Measurements from ENCODE around the gene FHOD3. TPM values are rescaled to one million over a fixed set of nuclear protein-coding genes. Genes with fewer than 3 reads are reported as not detected.

FHOD3 gene
- total RNA-seq, 4 donors from 2014 or later: 3.5 to 40.0 (median 14.5) TPM

DNA sequence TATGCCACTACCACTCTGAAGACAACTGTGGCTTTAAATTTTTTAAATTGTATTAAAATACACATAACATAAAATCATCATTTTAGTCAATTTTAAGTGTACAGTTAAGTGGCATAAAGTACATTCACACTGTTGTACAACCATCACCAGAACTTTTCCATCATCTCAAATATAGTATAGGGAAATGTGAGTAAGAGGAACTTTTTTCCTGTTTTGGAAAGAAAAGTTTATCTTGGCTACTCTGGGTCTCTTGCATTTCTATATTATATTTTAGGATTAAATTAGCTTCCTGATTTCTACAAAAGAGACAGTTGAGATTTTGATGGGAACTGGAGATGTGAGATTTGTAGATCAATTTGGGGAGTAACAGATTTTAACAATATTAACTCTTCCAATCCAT, 528.0 kb downstream of the FHOD3 start:
- no peak for DNase-seq
- Histone ChIP-seq H3K9me3 (no peaks in the 10 kb centered on the region), H3K36me3 (no peaks in the 10 kb centered on the region), H3K4me3 (no peak overlapping the region), H3K27ac (no peak overlapping the region), H3K4me1 (peaks cover 9 to 21% (median 14%) of the 10 kb centered on the region in 4 donors), H3K27me3 (no peaks in the 10 kb centered on the region)
- TF ChIP-seq POLR2A (IDR thresholded peaks at IDR 0.05): no peak
- TF ChIP-seq, protein P1, sequence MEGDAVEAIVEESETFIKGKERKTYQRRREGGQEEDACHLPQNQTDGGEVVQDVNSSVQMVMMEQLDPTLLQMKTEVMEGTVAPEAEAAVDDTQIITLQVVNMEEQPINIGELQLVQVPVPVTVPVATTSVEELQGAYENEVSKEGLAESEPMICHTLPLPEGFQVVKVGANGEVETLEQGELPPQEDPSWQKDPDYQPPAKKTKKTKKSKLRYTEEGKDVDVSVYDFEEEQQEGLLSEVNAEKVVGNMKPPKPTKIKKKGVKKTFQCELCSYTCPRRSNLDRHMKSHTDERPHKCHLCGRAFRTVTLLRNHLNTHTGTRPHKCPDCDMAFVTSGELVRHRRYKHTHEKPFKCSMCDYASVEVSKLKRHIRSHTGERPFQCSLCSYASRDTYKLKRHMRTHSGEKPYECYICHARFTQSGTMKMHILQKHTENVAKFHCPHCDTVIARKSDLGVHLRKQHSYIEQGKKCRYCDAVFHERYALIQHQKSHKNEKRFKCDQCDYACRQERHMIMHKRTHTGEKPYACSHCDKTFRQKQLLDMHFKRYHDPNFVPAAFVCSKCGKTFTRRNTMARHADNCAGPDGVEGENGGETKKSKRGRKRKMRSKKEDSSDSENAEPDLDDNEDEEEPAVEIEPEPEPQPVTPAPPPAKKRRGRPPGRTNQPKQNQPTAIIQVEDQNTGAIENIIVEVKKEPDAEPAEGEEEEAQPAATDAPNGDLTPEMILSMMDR (IDR thresholded peaks at IDR 0.05): no peak
- no peak for TF ChIP-seq EP300 (IDR thresholded peaks at IDR 0.05; ENCODE audit: low read depth)
- TF ChIP-seq POLR2AphosphoS5 (IDR thresholded peaks at IDR 0.05): no peak
- in situ Hi-C loops (cut with MboI; ENCODE audit: low pct_ligation_motif_present in 1 of 4, low pct_unique_long_range_greater_than_20kb in 1 of 4, low sequenced_read_pairs in 3 of 4) (no loop called here), intact Hi-C loops (cut with DNase I; ENCODE audit: low total_unique reads) (no loop called here)

DNA sequence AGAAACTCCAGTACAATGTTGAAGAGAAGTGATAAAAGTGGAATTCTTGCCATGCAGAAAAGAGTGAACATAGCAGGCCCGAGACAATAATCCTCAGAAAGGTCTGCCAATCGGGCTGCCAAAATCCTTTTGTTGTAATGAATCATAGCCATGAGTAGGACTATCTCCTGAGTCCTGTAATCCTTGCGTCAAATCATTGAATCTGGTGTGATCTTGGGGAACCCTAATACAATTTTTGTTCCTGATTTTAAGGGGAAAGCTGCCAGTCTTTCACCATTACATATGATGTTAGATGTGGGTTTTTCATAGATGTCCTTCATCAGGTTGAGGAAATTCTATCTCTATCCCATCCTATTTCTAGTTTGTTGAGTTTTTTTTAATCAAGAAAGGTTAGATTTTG, 529.0 kb downstream of the FHOD3 start:
- DNase-seq: no peak
- Histone ChIP-seq H3K36me3 (no peaks in the 10 kb centered on the region), H3K4me3 (no peak overlapping the region), H3K27ac (no peak overlapping the region), H3K27me3 (no peaks in the 10 kb centered on the region), H3K9me3 (no peaks in the 10 kb centered on the region), H3K4me1 (peaks cover 9 to 22% (median 14%) of the 10 kb centered on the region in 4 donors)
- intact Hi-C loops (cut with DNase I; ENCODE audit: low total_unique reads): no loop called here
- in situ Hi-C loops (cut with MboI; ENCODE audit: low pct_ligation_motif_present in 1 of 4, low pct_unique_long_range_greater_than_20kb in 1 of 4, low sequenced_read_pairs in 3 of 4): no loop called here
- TF ChIP-seq EP300 (IDR thresholded peaks at IDR 0.05; ENCODE audit: low read depth) (no peak), POLR2A (IDR thresholded peaks at IDR 0.05) (no peak), POLR2AphosphoS5 (IDR thresholded peaks at IDR 0.05) (no peak)
- TF ChIP-seq, protein P1 (IDR thresholded peaks at IDR 0.05): no peak
- WGBS, 2 donors (ENCODE audit: low coverage in 1 of 2): 95 to 100% methylated on average over 3 of the region's 3 CpGs

DNA sequence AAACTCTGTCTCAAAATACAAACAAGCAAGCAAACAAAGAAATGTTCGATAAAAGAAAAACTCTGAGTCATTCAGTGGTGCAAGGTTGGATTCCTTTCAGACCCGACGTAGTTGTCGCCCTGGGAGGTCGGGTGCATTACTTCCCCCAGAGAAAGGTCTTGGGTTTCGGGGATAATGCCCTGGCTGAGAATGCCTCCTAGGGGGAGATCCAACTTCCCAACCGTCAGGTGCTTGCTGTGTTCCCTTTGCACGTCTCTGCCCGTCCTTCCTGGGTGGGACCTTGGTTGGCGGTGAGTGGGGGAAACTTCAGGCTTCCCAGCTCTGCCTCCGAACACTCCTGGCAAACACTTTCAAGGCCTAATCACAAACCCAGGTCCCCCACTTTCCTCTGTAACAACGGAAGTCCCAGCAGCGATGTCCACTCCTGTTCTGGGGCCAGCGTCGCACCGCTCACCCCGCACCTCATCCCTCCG, 530.7 kb downstream of the FHOD3 start:
- H3K4me1 ChIP-seq: peaks cover 9 to 22% (median 14%) of the 10 kb centered on the region in 4 donors
- no peaks in the 10 kb centered on the region for H3K27me3 ChIP-seq
- H3K9me3 ChIP-seq: no peaks in the 10 kb centered on the region
- peak overlapping the region; percentile 84 to 90 (median 87) for H3K27ac ChIP-seq
- peak overlapping the region; percentile 76 to 87 (median 77) for H3K4me3 ChIP-seq
- TF ChIP-seq POLR2A (IDR thresholded peaks at IDR 0.05) (no peak), POLR2AphosphoS5 (IDR thresholded peaks at IDR 0.05) (peak in 1 of 3 donors; percentile 8), EP300 (IDR thresholded peaks at IDR 0.05; ENCODE audit: low read depth) (no peak)
- in situ Hi-C loops (cut with MboI; ENCODE audit: low pct_ligation_motif_present in 1 of 4, low pct_unique_long_range_greater_than_20kb in 1 of 4, low sequenced_read_pairs in 3 of 4) (no loop called here), intact Hi-C loops (cut with DNase I; ENCODE audit: low total_unique reads) (no loop called here)
- peak; percentile 34 for DNase-seq
- WGBS, 2 donors (ENCODE audit: low coverage in 1 of 2): 0% methylated on average over 5 to 18 of the region's 18 CpGs
- no peaks in the 10 kb centered on the region for H3K36me3 ChIP-seq

DNA sequence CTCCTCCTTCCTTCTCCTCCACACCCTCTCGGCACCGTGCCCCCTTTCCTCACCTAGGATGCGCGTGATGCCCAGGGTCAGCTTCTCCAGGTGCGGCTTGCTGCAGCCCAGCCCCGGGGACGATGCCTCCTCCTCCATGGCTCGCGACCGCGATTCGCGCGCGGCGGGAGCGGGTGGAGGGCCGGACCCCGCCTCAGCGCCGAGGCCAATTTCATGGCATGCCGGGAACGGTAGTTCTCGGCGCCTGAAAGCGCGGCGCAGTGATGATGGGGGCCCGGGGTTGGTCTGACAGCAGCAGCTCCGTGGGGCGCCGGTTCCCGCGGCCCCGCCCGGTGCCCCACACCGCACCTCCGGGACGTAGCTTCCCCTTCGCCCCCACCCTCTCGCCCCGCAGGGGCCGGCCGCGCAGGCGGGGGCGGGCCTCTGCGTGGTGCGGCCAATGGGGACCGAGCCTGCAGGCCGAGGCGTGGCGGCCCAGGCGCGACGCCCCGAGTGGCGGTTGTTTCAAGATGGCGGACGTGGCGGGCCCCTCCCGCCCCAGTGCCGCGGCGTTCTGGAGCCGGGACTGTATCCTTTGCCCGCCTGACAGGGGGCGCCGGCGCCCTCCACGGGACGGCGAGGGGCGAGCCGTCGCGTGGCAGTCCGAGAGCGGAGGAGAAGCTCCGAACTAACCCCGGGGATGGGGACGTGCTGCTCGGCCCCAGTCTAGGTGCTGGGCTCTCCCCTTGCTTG, 531.3 kb downstream of the FHOD3 start, which contains the start of the genes KIAA1328 and TPGS2:
Gene KIAA1328 (plus strand): TSS at position 498 of the 732 bp plus-strand sequence. CDS start 12 bp downstream, at position 510.
Gene TPGS2 (minus strand): TSS at position 373 of the 732 bp plus-strand sequence. CDS start 235 bp downstream, at position 138.
- WGBS, 2 donors (ENCODE audit: low coverage in 1 of 2): 0% methylated on average over 1 to 67 of the region's 83 CpGs
- no peaks in the 10 kb centered on the region for H3K27me3 ChIP-seq
- in situ Hi-C loops (cut with MboI; ENCODE audit: low pct_ligation_motif_present in 1 of 4, low pct_unique_long_range_greater_than_20kb in 1 of 4, low sequenced_read_pairs in 3 of 4): no loop called here
- H3K4me3 ChIP-seq: peak within 1 kb of the TSS; percentile 76 to 87 (median 77)
- peaks cover 9 to 22% (median 14%) of the 10 kb centered on the region in 4 donors for H3K4me1 ChIP-seq
- peak within 1 kb of the TSS; percentile 84 to 90 (median 87) for H3K27ac ChIP-seq
- H3K9me3 ChIP-seq: no peaks in the 10 kb centered on the region
- intact Hi-C loops (cut with DNase I; ENCODE audit: low total_unique reads): no loop called here
- no peaks in the 10 kb centered on the region for H3K36me3 ChIP-seq
- peak; percentile 87 for DNase-seq
- no peak for TF ChIP-seq EP300 (IDR thresholded peaks at IDR 0.05; ENCODE audit: low read depth)
- TF ChIP-seq POLR2A (IDR thresholded peaks at IDR 0.05): peak; percentile 64
- peak; percentile 32 to 49 (median 41) for TF ChIP-seq POLR2AphosphoS5 (IDR thresholded peaks at IDR 0.05)
- TF ChIP-seq, protein P1 (IDR thresholded peaks at IDR 0.05): peak in 4 of 5 experiments; percentile 19 to 40 (median 26)

Other genes with a start within 250 kb of the FHOD3 start
- gene RPRD1A, start 230.2 kb upstream of the FHOD3 start, total RNA-seq: 10 to 100 TPM; 34.4 to 59.9 (median 44.3) TPM
- 10 to 100 TPM in 3 of 4 donors, 1 to 10 TPM in 1; 4.5 to 24.3 (median 19.6) TPM for gene SLC39A6, start 168.4 kb upstream of the FHOD3 start, total RNA-seq
- 10 to 100 TPM; 23.2 to 59.5 (median 49.6) TPM for gene ELP2, start 167.8 kb upstream of the FHOD3 start, total RNA-seq
- gene MOCOS, start 110.2 kb upstream of the FHOD3 start, total RNA-seq: 1 to 10 TPM; 2.6 to 5.7 (median 4.4) TPM